Skin of body (tissue), 2 donors: Measurements from ENCODE around the gene AKAP5. TPM values are rescaled to one million over a fixed set of nuclear protein-coding genes. Genes with fewer than 3 reads are reported as not detected.

Experiments used
- DNase-seq: peaks from one replicate; lab custom pipeline; 2025; lab: John Stamatoyannopoulos, UW
- total RNA-seq: library from RNA; depleted of rRNA; stranded (reverse); fragments of >200 nt; gene quantifications from one replicate; pipeline ENCODE4 v1.2.3, GENCODE V29; 2014

Gene AKAP5
- 1.3 TPM for total RNA-seq

GRCh38 chr14:64465191-64465822 lies at the start of gene AKAP5:
TSS of gene AKAP5 (plus strand) at chr14:64465499. CDS start at chr14:64468395, 2,896 bp downstream.
- DNase-seq, result no peak

GRCh38 chr14:64416348-64416932 lies 48.9 kb upstream of the AKAP5 start:
- DNase-seq, result no peak

DNA sequence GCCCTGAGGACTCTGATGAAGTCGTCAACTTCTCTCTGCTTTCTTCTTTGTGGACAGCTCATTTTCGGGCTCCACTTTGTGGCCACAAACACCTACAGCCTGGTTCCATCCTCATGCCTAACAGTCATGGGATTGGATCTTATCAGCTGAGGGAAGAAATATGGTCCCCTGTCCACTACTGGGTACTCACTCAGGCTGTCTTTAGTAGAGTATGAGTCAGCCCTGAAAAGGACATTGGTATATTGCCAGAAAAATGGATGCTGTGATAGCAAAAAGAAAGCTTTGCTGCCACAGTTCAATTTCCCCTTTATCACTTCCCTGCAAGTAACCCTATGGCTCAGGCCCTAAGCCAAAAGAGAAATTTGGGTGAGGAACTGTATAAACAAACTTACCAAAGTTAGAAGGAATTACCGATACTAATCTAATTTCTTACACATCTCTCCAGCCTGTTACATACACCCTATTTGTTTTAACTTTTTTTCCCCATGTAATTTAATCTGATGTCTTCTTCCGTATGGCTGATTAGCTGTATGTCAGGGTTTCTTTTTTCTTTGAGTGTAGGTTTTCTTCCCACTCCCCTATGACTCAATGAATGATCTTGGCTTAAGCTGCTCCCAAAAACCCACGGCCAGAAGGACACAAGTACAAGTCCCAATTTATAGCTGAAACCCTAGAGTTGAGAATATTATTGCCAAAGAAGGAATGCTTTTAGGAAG lies 48.1 kb upstream of the AKAP5 start:
- DNase-seq, result no peak

GRCh38 chr14:64417771-64418125 lies 47.6 kb upstream of the AKAP5 start:
- DNase-seq, result no peak

DNA sequence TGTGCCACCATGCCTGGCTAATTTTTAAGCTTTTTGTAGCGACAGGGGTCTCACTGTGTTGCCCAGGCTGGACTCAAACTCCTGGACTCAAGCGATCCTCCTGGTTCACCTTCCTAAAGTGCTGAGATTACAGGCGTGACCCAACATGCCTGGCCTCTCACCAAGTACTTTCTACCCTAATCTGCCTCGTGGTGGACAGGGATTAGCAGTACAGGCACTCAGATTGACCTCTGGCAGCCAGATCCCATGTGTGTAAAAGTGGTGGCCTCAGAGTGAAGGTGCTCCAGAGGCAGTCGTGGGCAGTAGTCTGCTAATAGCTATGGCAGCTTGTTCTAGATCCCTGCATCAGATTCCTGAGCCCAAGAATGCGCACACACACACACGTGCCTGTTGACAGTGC lies 46.3 kb upstream of the AKAP5 start:
- DNase-seq, result no peak

- DNase-seq, result no peak
Measured at GRCh38 chr14:64421166-64421565, 44.1 kb upstream of the AKAP5 start.

DNA sequence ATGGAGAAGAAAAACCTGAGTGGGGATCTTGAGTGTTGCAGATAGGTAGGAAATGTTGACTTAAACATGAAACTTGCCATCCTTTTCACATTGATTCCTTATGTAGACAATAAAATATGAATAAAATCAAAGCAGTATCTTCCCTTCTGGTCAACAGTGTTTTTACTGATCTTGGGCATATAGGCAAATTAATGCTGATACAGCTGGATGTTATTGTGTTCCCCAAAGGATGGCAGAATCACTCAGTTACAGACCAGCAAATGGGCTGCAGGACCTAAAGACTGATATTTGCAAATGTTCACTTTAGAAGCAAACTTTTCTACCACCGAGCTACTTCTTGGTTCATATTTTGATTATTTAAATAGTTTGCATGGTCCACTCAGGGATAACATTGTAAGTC lies 43.3 kb upstream of the AKAP5 start:
- DNase-seq, result no peak

DNA sequence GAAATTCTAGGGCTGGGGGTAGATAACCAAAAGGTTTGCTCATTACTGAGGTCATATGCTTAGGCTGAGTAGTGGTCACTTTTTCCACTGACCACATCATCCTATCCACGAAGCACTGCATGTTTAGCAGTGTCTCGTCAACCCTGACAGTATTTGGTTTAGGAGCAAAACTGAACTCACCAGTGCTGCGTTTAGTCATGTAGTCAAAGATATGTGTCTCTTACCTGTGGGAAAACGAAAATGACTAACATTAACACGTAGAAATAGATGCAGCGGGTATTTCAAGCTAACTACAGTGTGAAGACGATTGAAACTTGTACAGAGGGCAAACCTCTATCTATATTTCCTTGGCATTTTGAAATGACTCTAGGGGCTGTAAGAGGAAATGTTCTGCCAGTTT lies 42.5 kb upstream of the AKAP5 start:
- no peak for DNase-seq

GRCh38 chr14:64423987-64424386 lies 41.3 kb upstream of the AKAP5 start:
- no peak for DNase-seq

DNA sequence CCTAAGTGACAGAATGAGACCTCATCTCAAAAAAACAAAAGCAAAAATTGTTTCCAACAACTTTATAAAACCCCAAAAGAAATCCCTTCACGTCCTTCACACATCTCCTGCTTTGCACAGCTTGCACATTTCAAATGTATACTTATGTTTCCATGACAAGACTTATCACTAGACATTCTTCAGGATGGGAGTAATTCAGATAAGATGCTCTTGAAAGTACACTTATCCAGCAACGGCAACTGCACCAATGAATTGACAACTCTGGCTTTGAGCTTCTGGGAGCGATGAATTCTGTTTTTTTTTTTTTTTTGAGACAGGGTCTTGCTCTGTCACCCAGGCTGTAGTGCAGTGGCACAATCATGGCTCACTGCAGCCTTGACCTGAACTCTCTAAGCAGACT lies 30.8 kb upstream of the AKAP5 start:
- DNase-seq, result no peak

GRCh38 chr14:64438181-64438841 lies 27.0 kb upstream of the AKAP5 start:
- DNase-seq, result no peak

DNA sequence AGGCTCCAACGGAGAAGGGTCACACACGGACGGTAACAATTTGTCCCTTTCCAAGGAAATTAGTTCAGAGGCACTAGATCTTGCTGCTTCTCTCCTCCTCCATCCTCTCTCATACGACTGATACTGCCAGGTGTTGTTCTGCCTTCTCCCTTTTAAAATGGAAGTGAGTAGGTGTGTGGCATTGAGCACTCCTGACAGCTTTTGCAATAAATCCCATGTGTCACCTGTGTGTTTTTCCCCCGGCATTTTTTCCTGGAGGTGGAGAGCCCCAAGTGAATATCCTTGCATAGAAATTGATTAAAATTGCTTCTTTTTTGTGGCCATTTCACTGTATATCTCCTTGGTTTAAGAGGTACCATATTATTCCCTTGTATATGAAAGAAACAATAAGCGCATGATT lies 26.2 kb upstream of the AKAP5 start:
- no peak for DNase-seq

DNA sequence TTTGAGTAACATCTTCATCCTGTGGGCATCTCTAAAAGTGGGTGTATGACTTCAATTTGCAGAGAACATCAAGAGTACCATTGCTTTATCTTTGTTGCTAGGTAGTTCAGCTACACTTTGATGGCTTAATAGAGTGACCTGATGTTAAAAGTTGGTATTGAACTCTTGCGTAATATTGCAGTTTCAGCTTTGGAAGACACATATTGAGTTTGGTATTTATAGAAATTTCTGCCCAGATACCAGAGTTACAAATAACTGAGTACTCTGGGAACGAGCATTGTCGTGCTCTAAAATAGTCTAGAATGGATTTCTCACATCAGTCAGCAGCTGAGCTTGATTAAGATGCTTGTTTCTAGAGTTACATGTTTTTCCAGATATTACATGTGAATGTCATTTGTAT lies 24.8 kb upstream of the AKAP5 start:
- no peak for DNase-seq

DNA sequence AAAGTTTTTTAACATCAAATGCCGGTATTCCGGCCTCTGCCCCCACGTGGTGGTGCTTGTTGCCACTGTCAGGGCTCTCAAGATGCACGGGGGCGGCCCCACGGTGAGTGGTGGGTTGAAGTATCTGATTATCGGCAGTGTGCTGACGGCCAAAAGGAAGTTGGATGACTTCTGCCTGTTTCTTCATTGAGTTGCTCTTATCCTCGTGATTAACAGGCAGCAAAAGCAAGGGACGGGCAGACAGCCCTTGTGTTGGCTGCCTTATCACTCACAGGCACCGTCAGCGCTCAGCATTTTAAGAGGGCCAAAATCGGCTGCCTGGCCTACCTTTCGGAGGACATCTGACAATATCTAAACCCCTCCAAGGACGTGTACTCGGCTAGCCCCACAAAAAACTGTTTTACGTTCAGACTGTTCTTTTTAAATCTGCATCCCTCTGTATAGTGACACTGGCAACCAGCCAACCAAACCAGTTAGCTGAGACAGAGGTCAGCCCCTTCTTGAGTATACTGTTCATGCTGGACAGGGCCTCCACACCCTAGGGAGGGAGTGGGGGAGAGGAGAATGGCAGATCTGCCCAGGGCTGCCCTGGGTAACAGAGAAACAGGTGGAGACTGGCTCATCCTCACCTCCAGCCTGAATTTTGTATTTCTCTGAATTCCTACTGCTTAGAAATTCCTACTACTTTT lies 22.9 kb upstream of the AKAP5 start:
- DNase-seq, result no peak

- DNase-seq, result no peak
Measured at GRCh38 chr14:64444140-64444539, 21.2 kb upstream of the AKAP5 start.

DNA sequence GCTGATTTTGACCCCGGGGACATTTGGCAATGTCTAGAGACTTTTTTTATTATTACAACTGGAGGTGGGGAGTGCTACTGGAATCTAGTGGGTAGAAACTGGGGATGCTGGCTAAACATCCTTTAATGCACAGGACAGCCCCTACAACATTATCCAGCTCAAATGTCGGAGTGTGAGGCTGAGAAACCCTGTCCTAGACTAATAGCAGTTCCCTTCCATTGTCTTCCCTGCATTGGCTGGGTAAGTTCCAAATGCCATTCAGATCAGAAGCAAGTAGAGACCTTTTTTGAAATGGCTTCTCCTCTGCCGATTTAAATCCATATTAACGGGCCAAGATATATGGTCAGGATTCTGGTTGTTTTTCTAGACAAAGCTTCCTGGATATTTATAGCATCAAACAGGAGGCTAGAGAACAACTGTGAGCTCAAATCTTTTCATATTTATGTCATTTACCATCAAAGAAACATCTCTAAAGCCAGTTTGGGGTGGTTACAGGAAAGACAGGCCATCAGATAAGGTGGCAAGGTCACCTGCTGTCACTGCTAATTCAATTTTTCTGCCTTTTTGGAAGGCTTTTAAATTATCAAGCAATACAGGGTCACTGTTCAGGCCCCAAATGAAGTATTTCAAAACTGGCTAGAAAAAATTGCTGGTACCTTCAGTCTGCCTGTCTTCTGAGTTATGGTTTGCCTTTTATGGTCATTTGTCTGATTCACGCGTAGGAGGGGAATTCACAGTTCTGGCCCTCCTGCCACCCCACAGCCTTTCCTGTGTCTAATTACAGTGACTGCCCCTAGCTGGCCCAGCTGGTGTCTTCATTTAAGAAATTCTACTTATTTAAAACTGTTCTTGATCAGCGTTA lies 20.1 kb upstream of the AKAP5 start:
- DNase-seq, result no peak

DNA sequence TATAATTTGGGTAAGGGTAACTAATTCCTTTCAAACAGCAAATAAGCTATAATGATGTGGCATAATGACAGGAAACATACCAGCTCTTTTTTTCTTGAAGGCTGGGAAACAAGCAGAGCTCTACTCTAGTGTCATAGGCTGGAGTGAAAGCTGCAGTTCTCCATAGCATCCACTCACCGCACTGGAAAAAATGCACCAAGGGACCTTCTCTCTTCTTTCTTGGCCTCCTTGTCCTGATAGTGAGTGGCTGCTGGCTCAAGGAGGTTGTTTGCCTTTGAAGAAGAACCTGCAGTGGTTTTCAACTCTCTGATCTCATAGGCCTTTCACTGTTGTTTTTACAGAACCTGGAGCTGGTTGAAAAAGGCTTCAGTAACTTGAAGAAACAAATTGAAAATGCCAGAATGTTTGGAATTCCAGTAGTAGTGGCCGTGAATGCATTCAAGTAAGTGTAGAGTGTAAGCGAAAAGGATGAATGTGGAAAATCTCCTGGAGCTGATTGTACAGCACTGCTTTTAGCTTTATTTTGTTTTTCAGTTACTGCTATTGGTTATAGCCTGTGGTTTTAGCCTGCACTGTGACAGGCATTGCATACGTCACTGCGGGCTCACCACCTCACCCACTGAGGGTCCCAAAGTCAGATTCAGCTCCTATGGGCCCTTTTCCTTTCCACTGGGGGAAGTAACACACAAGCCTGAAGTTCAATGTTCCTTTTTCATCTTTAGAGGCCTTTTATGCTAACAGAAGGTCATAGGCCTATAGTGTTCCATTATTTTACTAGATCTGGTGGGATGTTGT lies 17.2 kb upstream of the AKAP5 start:
- DNase-seq, result no peak

GRCh38 chr14:64450255-64450654 lies 15.0 kb upstream of the AKAP5 start:
- no peak for DNase-seq

DNA sequence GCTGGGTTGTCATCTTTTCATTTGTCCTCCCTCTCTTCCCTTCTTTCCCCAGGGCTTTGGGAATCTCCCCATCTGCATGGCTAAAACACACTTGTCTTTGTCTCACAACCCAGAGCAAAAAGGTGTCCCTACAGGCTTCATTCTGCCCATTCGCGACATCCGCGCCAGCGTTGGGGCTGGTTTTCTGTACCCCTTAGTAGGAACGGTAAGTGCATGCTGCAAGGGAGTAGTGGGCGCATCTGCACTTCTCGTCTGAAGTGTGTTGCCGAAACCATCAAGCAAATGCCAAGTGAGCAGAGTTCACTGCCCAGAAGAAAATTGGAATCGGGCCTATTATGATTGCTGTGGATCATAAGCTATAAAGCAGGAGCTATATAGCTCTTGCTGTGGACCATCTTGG lies 10.6 kb upstream of the AKAP5 start:
- no peak for DNase-seq
